HUDEP-2 (cell line): ENCODE results near the gene ABCA12.

Source experiments
- DNase-seq, 76 experiments: peaks; one replicate each; lab custom pipeline; 2025; ENCODE audit not compliant: unreplicated experiment in 76 of 76; lab: John Stamatoyannopoulos, UW

ABCA12 gene

GRCh38 chr2:214987261-214987660, 151.2 kb downstream of the ABCA12 start:
- DNase-seq: no peak

DNA sequence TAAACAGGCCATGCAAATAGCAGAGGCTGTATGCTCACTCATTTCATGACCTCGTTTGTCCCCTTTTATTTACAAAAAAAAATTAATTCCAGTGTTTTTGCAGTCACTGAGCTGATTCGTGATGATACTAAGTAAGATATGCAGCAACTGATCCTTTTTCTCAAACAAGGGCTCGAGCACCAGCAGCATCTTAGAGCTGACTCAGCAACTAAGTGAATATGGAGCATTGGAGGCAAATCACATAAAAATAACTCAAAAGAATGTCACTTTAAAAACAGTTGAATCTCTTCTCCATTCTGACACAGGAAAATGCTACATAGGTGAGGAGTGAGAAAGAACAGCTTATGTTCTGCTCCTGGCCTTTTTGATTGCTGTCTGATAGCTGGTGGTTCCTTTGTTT, 152.8 kb downstream of the ABCA12 start:
- DNase-seq: no peak

DNA sequence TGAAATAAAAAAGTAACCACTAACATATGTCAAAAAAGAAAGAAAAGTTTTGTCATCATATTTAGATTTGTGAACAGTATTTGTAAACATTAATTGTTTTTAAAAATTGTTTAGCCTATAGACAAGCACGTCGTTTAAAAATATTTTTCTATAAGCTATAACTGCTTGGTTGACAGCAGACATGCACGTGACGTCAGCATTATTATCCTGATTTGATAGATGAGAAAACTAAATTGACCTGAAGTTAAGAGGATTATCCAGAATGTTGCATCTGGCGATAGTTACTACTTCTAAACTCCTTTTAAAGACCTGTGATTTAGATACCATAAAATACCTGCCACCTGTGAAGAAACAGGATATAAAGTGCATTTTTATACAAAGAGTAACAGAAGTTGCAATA, 172.0 kb downstream of the ABCA12 start:
- DNase-seq: no peak

DNA sequence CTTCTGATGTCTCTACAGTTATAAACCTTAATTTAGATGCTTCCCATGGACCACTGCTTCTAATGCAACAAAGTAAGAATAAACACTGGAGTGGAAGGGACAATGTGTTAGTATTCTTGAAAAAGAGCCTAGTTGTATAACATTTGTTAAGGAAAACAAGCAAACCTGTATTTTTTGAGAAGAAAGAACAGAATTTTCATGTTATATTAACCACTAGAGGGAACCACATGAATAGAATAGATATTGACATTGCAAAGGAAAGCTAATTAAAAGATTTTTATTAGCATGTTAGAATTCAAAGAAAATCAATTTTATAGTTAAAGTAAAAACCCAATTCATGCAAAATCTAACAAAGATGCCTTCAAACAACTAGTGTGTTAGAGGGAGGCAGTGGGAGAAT, 177.7 kb downstream of the ABCA12 start:
- no peak for DNase-seq

DNA sequence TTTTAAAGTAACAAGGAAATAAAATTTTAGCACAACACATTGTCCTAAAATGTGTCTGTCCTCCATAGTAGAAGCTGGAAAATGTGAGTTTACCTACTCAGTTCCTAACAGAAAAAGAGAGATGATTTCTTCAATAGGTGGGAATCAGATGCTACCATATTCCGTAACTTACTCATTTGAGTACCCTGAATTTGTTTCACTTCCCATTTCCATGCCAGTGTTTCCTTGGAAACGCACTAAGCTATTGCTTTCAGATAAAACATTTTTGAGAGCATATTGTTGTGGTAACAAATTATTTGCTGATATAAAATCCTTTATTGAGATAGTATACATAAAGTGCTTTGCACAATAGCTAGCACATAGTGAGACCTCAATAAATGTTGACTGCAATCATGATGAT, 191.5 kb downstream of the ABCA12 start:
- DNase-seq: no peak

DNA sequence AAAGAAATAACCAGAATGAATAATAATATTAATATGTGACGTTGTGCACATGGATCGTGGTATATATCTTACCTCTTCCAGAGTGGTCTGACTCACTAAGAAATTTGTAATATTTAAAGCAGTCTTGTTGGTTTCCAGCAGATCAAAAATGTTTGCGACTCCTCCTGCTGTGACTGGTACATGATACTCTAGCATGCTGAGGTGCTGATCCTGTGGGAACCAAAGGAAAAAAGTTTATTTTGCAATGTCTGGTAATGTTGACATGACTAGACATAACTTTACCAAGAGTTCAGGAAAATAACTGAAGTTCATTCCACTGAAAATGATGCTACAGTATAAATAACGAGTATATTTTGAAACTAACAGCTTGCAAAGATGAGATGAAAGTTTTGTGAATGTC, 204.4 kb downstream of the ABCA12 start:
- no peak for DNase-seq

- no peak for DNase-seq
Observed at GRCh38 chr2:214904634-214905033, 233.8 kb downstream of the ABCA12 start.

DNA sequence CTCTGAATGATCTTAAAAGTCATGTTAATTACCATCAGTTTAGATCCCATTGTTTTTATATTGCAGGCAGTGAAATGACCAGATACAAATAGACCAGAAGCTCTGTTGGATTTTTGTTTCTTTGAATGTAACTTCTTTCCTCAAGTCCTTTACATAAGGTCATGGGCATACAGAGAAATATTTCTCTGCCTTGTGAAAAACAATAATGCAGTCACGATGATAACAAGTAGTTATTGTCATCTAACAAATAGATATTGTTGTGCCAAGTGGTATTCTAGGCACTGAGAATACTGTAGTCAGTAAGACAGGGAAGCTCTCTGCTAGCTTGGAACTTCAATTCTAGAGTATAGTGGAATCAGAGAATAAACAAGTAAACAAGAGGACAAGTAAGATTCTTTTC, 234.2 kb downstream of the ABCA12 start:
- DNase-seq: no peak

DNA sequence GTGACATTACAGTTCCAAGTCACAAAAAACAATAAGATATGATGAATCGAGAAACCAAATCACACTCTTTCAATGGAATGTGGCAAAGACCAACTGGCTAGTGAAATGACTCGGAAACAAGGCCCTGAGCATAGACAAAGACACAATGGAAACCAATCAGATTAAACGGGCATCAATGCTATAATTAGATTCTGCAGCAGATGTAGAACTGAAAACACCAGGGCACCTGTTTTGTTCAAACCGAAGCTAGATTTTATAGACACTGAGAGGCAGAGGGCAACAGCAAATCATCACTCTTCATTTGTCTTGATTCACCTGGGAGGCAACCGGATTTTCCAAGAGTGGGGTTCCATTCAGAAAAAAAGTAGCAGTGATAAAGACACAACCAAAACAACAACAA, 236.1 kb downstream of the ABCA12 start:
- no peak for DNase-seq

DNA sequence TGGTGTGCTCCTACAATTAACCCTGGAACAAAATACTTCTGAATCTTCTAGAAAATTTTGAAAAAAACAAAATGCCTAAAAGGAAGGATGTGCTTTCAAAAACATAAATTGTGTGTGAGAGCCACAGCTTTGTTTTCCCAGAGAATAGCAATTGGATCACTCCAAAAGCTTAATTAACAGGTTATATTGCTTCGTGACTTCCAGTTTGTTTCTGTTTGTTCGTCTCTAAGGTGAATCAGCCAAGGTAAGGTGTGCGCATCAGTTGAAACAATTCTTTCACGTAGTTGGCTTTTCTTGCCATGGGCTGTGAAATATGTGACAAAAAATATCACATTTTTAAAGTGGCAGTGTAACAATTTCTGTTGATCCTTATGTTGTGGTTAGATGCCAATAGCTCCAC, 238.7 kb downstream of the ABCA12 start:
- no peak for DNase-seq

GRCh38 chr2:214896274-214896673, 242.2 kb downstream of the ABCA12 start:
- DNase-seq: no peak

DNA sequence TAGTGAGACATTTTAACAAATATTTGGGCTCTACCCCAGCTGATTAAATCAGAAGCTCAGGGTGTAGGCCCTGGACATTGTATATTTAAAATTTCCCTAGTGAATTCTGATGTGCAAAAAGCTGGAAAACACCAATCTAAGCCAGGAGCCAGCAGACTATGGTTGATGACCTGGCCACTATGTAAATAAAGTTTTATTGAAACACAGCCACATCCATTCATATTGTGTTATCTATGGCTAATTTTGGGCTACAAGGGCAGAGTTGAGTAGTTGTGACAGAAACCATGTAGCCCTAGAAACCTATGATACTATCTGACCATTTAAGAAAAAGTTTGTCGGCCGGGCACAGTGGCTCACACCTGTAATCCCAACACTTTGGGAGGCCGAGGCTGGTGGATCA, 243.0 kb downstream of the ABCA12 start:
- DNase-seq: no peak

DNA sequence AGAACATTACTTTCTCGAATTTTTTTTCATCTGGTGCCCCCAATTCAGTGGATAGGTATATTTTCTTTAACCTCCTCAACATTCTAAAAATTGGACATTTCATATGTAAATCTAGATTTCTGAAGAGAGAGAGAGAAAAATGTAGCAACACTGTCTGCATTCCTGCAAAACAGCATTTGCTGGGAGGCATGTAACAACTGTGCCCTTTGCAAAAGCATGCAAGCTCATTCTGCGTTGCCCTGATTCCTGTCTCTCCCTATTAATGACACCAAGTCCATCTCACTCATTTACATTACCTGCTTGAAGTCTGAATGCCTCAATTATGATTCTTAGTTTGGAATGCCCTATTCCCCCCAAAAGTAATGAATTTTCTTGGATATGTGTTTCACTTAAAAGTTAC, 249.1 kb downstream of the ABCA12 start:
- DNase-seq: no peak

DNA sequence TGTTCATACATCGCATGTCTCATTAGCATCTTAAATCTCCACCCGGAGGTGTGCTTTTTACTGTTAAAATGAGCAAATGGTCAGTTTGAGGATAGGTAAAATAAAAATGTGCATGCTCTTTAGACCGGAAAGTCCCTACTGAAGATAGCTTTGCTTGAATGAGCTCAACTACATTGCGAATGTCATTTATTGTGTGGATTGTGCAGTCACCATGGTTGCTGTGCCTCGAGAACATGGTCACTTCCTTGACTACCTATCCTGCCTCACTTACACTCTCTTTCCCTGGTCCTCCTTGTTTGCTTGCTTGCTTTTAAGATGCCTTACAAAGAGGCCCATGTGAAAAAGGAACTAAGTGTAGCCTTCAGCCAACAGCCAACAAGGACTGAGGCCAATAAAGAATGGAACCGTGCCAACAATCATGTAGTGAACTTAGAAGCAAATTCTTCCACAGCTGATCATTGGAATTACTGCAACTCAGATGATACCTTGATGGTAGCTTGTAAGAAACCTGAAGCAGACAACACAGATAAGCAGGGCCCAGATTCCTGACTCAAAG, 256.7 kb downstream of the ABCA12 start:
- DNase-seq: no peak
